ENCODE measurements around the gene PCSK7. TPM values are rescaled to one million over a fixed set of nuclear protein-coding genes. Genes with fewer than 3 reads are reported as not detected.

PCSK7 gene
- total and polyA plus RNA-seq, 2 of the 8 experiments (the other 6 are each of a cell fraction or from before 2014, with no cell fraction given), result 23.4 to 38.5 TPM

DNA sequence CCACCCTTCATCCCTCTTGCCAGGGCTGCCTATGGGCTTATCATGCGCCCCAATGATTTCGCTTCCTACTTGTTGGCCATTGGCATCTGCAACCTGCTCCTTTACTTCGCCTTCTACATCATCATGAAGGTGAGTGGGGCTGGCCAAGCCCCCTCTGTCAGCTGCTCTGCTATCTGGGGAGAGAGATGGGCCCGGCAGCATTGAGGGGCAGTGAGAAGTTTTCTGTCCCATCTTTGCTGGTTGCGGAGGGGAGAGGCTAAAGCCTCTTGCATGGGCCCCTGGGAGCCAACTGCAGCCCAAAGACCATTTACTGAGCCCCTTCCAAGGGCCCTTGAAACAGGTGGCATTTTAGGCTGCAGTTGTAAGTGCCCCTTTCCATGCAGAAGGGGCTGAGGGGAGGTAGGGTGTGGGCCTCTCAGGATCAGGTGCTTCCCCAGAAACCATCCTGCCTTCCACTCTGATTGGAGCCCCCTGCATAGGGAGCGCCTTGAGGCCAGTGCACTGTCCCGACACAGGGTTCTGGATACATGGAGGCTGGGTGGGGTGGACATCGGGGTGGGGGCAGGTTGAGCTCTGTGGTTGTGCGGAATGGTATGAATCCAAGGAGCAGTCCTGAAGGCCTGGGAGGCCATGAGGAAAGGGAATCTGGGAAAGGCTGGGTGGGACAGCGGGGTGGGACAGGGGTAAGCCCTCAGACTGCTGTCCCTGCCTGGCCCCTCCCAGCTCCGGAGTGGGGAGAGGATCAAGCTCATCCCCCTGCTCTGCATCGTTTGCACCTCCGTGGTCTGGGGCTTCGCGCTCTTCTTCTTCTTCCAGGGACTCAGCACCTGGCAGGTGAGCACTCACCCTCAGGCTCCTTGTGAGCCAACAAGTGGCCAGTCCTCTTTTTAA lies 38.5 kb downstream of the PCSK7 start:
- H2BK12ac ChIP-seq (ENCODE audit: low read depth, low read length), result no peak overlapping the region
- H3K9me3 ChIP-seq (ENCODE audit: insufficient read depth in 2 of 2, low read depth in 1 of 2, low read length in 1 of 2), result no peaks in the 10 kb centered on the region
- H2AFZ ChIP-seq (ENCODE audit: low read length), result no peak overlapping the region
- no peak overlapping the region for H2BK5ac ChIP-seq (ENCODE audit: low read depth, low read length)
- H2BK15ac ChIP-seq (ENCODE audit: low read length), result no peak overlapping the region
- H3K4me3 ChIP-seq (ENCODE audit: extremely low read depth in 1 of 4, insufficient read depth in 2 of 4, low read depth in 3 of 4, low read length in 4 of 4), result no peak overlapping the region
- H3K4me2 ChIP-seq (ENCODE audit: insufficient read depth in 1 of 2, low read depth in 2 of 2, low read length in 2 of 2), result no peak overlapping the region
- H4K20me1 ChIP-seq (replicated peaks in 1 of 2; ENCODE audit: control insufficient read depth in 1 of 2, insufficient read depth in 2 of 2, low read length in 2 of 2), result peaks cover 2% of the 10 kb centered on the region in 2 experiments
- H3K23ac ChIP-seq (ENCODE audit: insufficient read length), result no peak overlapping the region
- H3K79me1 ChIP-seq (ENCODE audit: low read depth, low read length), result no peaks in the 10 kb centered on the region
- CTCF ChIA-PET (ENCODE audit: partially characterized antibody), result interaction anchor here (0.9 to 18.7 kb wide), 5 partner anchors 10 to 29 kb away, joined by 3 to 449 read pairs (median 9); partner anchors contain the start of genes PCSK7, RNF214 and SIDT2
- no peak for DNase-seq (ENCODE audit: low read depth in 1 of 2, low spot score in 2 of 2)
- H3K36me3 ChIP-seq (ENCODE audit: control insufficient read depth in 2 of 4, insufficient read depth in 4 of 4, low read length in 3 of 4), result peaks cover 0 to 11% (median 1%) of the 10 kb centered on the region in 4 experiments; a peak in 3 of 8 replicates
- no peak overlapping the region for H4K5ac ChIP-seq (ENCODE audit: insufficient read length, low read depth, low read length)
- no peaks in the 10 kb centered on the region for H3K79me2 ChIP-seq (ENCODE audit: control insufficient read depth in 1 of 2, insufficient read depth in 2 of 2, low read length in 2 of 2)
- H3K4me1 ChIP-seq (replicated peaks in 1 of 4; ENCODE audit: control insufficient read depth in 3 of 4, insufficient read depth in 4 of 4, low read length in 3 of 4), result peaks cover 3 to 6% (median 5%) of the 10 kb centered on the region in 4 experiments
- WGBS, 2 experiments (ENCODE audit: extremely low coverage in 1 of 2, insufficient coverage in 1 of 2, insufficient read length in 1 of 2, insufficient replicate concordance in 2 of 2, low coverage in 1 of 2, low lambda C conversion rate in 2 of 2, missing lambda C conversion rate in 1 of 2), result 91% methylated on average over 14 of the region's 15 CpGs; no CpG with 5 or more reads in 1 of the 2 experiments
- H3K14ac ChIP-seq (ENCODE audit: insufficient read length), result no peak overlapping the region
- POLR2A ChIA-PET (ENCODE audit: partially characterized antibody), result interaction anchor here (0.6 to 2.3 kb wide), 5 partner anchors 12 to 151 kb away, joined by 3 to 10 read pairs (median 4); no protein-coding TSS in a partner anchor
- H2BK20ac ChIP-seq (ENCODE audit: low read length), result no peak overlapping the region
- no peak overlapping the region for H3K9ac ChIP-seq (replicated peaks in 1 of 4; ENCODE audit: extremely low read depth in 1 of 4, low read depth in 3 of 4, low read length in 3 of 4)
- H3K18ac ChIP-seq (ENCODE audit: extremely low read depth, low read length), result no peak overlapping the region
- H4K91ac ChIP-seq (replicated peaks; ENCODE audit: insufficient read length, low read length), result no peak overlapping the region
- H3K23me2 ChIP-seq (ENCODE audit: low read depth, low read length), result no peaks in the 10 kb centered on the region
- no peak overlapping the region for H3K27ac ChIP-seq (ENCODE audit: low read depth, low read length)
- H3K4ac ChIP-seq (replicated peaks; ENCODE audit: insufficient read length, low read depth, low read length), result no peak overlapping the region
- no peak overlapping the region for H2AK5ac ChIP-seq (ENCODE audit: low read depth, low read length)
- FAIRE-seq, result no peak
- no peaks in the 10 kb centered on the region for H3K27me3 ChIP-seq (replicated peaks in 1 of 4; ENCODE audit: control insufficient read depth in 3 of 4, extremely low read depth in 1 of 4, insufficient read depth in 3 of 4, low read length in 3 of 4)
- no peak overlapping the region for H3K56ac ChIP-seq (replicated peaks; ENCODE audit: insufficient read length, low read depth, low read length)
- H2BK120ac ChIP-seq (replicated peaks; ENCODE audit: low read depth, low read length), result no peak overlapping the region
- no peak overlapping the region for H4K8ac ChIP-seq (ENCODE audit: extremely low read depth, insufficient read depth, low read length)
- TF ChIP-seq EZH2 (IDR thresholded peaks at IDR 0.05; ENCODE audit: low read depth, low read length, severe bottlenecking) (no peak), NANOG (IDR thresholded peaks at IDR 0.05; ENCODE audit: insufficient read depth, low read depth, low read length, poor library complexity, severe bottlenecking) (no peak), JUND (IDR thresholded peaks at IDR 0.05; ENCODE audit: low read length) (no peak), RNF2 (IDR thresholded peaks at IDR 0.05; ENCODE audit: borderline replicate concordance, low read depth, low read length, missing control alignments, poor library complexity, severe bottlenecking) (no peak), EGR1 (IDR thresholded peaks at IDR 0.05; ENCODE audit: borderline replicate concordance, low read depth, low read length) (no peak), BACH1 (IDR thresholded peaks at IDR 0.05; ENCODE audit: low read length) (no peak), CBX5 (IDR thresholded peaks at IDR 0.05; ENCODE audit: low read depth, low read length) (no peak), TEAD4 (IDR thresholded peaks at IDR 0.05; ENCODE audit: low read depth, low read length) (no peak), GTF2F1 (IDR thresholded peaks at IDR 0.05; ENCODE audit: borderline replicate concordance, low read depth, low read length) (no peak)

All from H1 (cell line).